Measurements from ENCODE around the gene MXD1.

MXD1 gene

GRCh38 chr2:69952336-69953115 is 37.6 kb downstream of the MXD1 start:
- TF ChIP-seq CTCF (IDR thresholded peaks at IDR 0.05; ENCODE audit: low read depth, low read length), result no peak
- no peak for DNase-seq
- Histone ChIP-seq H3K27ac (no peak overlapping the region), H3K9me3 (ENCODE audit: severe bottlenecking) (no peaks in the 10 kb centered on the region), H3K36me3 (no peaks in the 10 kb centered on the region), H3K4me3 (ENCODE audit: low read depth, low read length) (no peak overlapping the region), H3K27me3 (ENCODE audit: insufficient read depth, low read depth, severe bottlenecking) (no peaks in the 10 kb centered on the region)

- no peak overlapping the region for H3K27ac ChIP-seq
- DNase-seq, result no peak
- H3K9me3 ChIP-seq (ENCODE audit: severe bottlenecking), result no peaks in the 10 kb centered on the region
- TF ChIP-seq CTCF (IDR thresholded peaks at IDR 0.05; ENCODE audit: low read depth, low read length), result no peak
- H3K4me3 ChIP-seq (ENCODE audit: low read depth, low read length), result no peak overlapping the region
- H3K27me3 ChIP-seq (ENCODE audit: insufficient read depth, low read depth, severe bottlenecking), result no peaks in the 10 kb centered on the region
- no peaks in the 10 kb centered on the region for H3K36me3 ChIP-seq
Measured at GRCh38 chr2:69954084-69954483, 39.2 kb downstream of the MXD1 start.

- Histone ChIP-seq H3K27ac (no peak overlapping the region), H3K9me3 (ENCODE audit: severe bottlenecking) (no peaks in the 10 kb centered on the region), H3K4me3 (ENCODE audit: low read depth, low read length) (no peak overlapping the region), H3K27me3 (ENCODE audit: insufficient read depth, low read depth, severe bottlenecking) (no peaks in the 10 kb centered on the region), H3K36me3 (no peaks in the 10 kb centered on the region)
- TF ChIP-seq CTCF (IDR thresholded peaks at IDR 0.05; ENCODE audit: low read depth, low read length), result no peak
- no peak for DNase-seq
Measured at GRCh38 chr2:69955029-69955428, 40.1 kb downstream of the MXD1 start.

- no peaks in the 10 kb centered on the region for H3K27me3 ChIP-seq (ENCODE audit: insufficient read depth, low read depth, severe bottlenecking)
- DNase-seq, result no peak
- no peaks in the 10 kb centered on the region for H3K9me3 ChIP-seq (ENCODE audit: severe bottlenecking)
- H3K4me3 ChIP-seq (ENCODE audit: low read depth, low read length), result no peak overlapping the region
- H3K27ac ChIP-seq, result no peak overlapping the region
- TF ChIP-seq CTCF (IDR thresholded peaks at IDR 0.05; ENCODE audit: low read depth, low read length), result no peak
- no peaks in the 10 kb centered on the region for H3K36me3 ChIP-seq
Measured at GRCh38 chr2:69956475-69956979, 41.6 kb downstream of the MXD1 start.

- Histone ChIP-seq H3K27me3 (ENCODE audit: insufficient read depth, low read depth, severe bottlenecking) (no peaks in the 10 kb centered on the region), H3K4me3 (ENCODE audit: low read depth, low read length) (no peak overlapping the region), H3K27ac (no peak overlapping the region), H3K36me3 (no peaks in the 10 kb centered on the region), H3K9me3 (ENCODE audit: severe bottlenecking) (no peaks in the 10 kb centered on the region)
- no peak for DNase-seq
- no peak for TF ChIP-seq CTCF (IDR thresholded peaks at IDR 0.05; ENCODE audit: low read depth, low read length)
Measured at GRCh38 chr2:69957965-69958364, 43.1 kb downstream of the MXD1 start.

- no peak for DNase-seq
- H3K36me3 ChIP-seq, result no peaks in the 10 kb centered on the region
- no peaks in the 10 kb centered on the region for H3K27me3 ChIP-seq (ENCODE audit: insufficient read depth, low read depth, severe bottlenecking)
- H3K4me3 ChIP-seq (ENCODE audit: low read depth, low read length), result no peak overlapping the region
- no peak for TF ChIP-seq CTCF (IDR thresholded peaks at IDR 0.05; ENCODE audit: low read depth, low read length)
- no peaks in the 10 kb centered on the region for H3K9me3 ChIP-seq (ENCODE audit: severe bottlenecking)
- no peak overlapping the region for H3K27ac ChIP-seq
Measured at GRCh38 chr2:69958480-69958879, 43.6 kb downstream of the MXD1 start.
